HG03097 (cell line): ENCODE data around the gene PCDHB4.
"Not testable (repeated sequence)": the region's sequence is repeated elsewhere in the genome, so short reads cannot be mapped to it uniquely, and the experiment has no call there.

Experiments used
- ATAC-seq: cut with Tn5 transposase; IDR thresholded peaks from one replicate; pipeline ENCODE4 v1.9.1; 2021; ENCODE audit not compliant: unreplicated experiment, low FRiP score

PCDHB4 gene

GRCh38 chr5:141121563-141121962 is at the start of gene PCDHB4:
TSS of gene PCDHB4 (plus strand) at chr5:141121818. CDS start at chr5:141121999, 181 bp downstream.
- no peak for ATAC-seq

GRCh38 chr5:141077826-141078225 is 43.8 kb upstream of the PCDHB4 start:
- no peak for ATAC-seq

GRCh38 chr5:141082228-141082627 is 39.4 kb upstream of the PCDHB4 start:
- no peak for ATAC-seq

GRCh38 chr5:141084487-141084989 is 37.1 kb upstream of the PCDHB4 start:
- ATAC-seq: no peak

- ATAC-seq: no peak
Observed at GRCh38 chr5:141094481-141095262, 26.9 kb upstream of the PCDHB4 start, which contains the start of gene PCDHB2. TSS of gene PCDHB2 (plus strand) at chr5:141094615. CDS start at chr5:141094791, 176 bp downstream.

- ATAC-seq: no peak
Observed at GRCh38 chr5:141095263-141095641, 26.4 kb upstream of the PCDHB4 start.

GRCh38 chr5:141096181-141096580 is 25.4 kb upstream of the PCDHB4 start:
- ATAC-seq: not testable (repeated sequence)

- ATAC-seq: not testable (repeated sequence)
Observed at GRCh38 chr5:141096586-141096985, 25.0 kb upstream of the PCDHB4 start.

- no peak for ATAC-seq
Observed at GRCh38 chr5:141100243-141100805, 21.3 kb upstream of the PCDHB4 start, which contains the start of gene PCDHB3. TSS of gene PCDHB3 (plus strand) at chr5:141100473. CDS start at chr5:141100650, 177 bp downstream.

GRCh38 chr5:141101059-141101458 is 20.6 kb upstream of the PCDHB4 start:
- no peak for ATAC-seq

- not testable (repeated sequence) for ATAC-seq
Observed at GRCh38 chr5:141102070-141102469, 19.5 kb upstream of the PCDHB4 start.

GRCh38 chr5:141102471-141102870 is 19.1 kb upstream of the PCDHB4 start:
- not testable (repeated sequence) for ATAC-seq

GRCh38 chr5:141105350-141105749 is 16.3 kb upstream of the PCDHB4 start:
- ATAC-seq: no peak

- ATAC-seq: no peak
Observed at GRCh38 chr5:141119250-141119649, 2.4 kb upstream of the PCDHB4 start.

GRCh38 chr5:141121985-141122384 is 367 bp downstream of the PCDHB4 start:
- ATAC-seq: no peak

- ATAC-seq: not testable (repeated sequence)
Observed at GRCh38 chr5:141123396-141124135, 1.9 kb downstream of the PCDHB4 start.

- no peak for ATAC-seq
Observed at GRCh38 chr5:141127305-141127704, 5.7 kb downstream of the PCDHB4 start.

GRCh38 chr5:141135030-141135717 is 13.6 kb downstream of the PCDHB4 start, which contains the start of gene PCDHB5:
TSS of gene PCDHB5 (plus strand) at chr5:141135206. CDS start at chr5:141135435, 229 bp downstream.
- ATAC-seq: no peak

- no peak for ATAC-seq
Observed at GRCh38 chr5:141135718-141136266, 14.2 kb downstream of the PCDHB4 start.

- not testable (repeated sequence) for ATAC-seq
Observed at GRCh38 chr5:141137346-141137745, 15.7 kb downstream of the PCDHB4 start.
